Esophagus muscularis mucosa (tissue), 2 donors: ENCODE results near the gene IFFO2.

Experiments used
- EP300 ChIP-seq: sonication (generic); formaldehyde crosslinking; IDR thresholded peaks from one replicate; pipeline ENCODE4 v1.6.1; 2017; ENCODE audit warnings: antibody characterized with exemption
- POLR2A ChIP-seq: fragments of 450-650 bp; IDR thresholded peaks from one replicate; pipeline ENCODE4 v1.6.1; 2017; ENCODE audit warnings: antibody characterized with exemption, moderate library complexity, mild to moderate bottlenecking, low read depth

GRCh38 chr1:18991585-18991984 lies 35.1 kb upstream of the IFFO2 start:
- TF ChIP-seq POLR2A = no peak
- TF ChIP-seq EP300 = no peak
